Activated T-helper 1 cell treated with anti-CD3 and anti-CD28 coated beads, Interleukin-2, amount 50 U/mL, for 16 hours (primary cell): ENCODE measurements around the gene FAM53B.
A peak's percentile ranks its signal among the peaks of the same experiment; 100 is the strongest.

Source experiments
- DNase-seq, 2 donors: peaks; one replicate each; pipeline ENCODE4 v3.0.0-alpha.2; 2020; ENCODE audit warnings: low read depth in 1 of 2, low spot score in 1 of 2

The FAM53B gene

DNA sequence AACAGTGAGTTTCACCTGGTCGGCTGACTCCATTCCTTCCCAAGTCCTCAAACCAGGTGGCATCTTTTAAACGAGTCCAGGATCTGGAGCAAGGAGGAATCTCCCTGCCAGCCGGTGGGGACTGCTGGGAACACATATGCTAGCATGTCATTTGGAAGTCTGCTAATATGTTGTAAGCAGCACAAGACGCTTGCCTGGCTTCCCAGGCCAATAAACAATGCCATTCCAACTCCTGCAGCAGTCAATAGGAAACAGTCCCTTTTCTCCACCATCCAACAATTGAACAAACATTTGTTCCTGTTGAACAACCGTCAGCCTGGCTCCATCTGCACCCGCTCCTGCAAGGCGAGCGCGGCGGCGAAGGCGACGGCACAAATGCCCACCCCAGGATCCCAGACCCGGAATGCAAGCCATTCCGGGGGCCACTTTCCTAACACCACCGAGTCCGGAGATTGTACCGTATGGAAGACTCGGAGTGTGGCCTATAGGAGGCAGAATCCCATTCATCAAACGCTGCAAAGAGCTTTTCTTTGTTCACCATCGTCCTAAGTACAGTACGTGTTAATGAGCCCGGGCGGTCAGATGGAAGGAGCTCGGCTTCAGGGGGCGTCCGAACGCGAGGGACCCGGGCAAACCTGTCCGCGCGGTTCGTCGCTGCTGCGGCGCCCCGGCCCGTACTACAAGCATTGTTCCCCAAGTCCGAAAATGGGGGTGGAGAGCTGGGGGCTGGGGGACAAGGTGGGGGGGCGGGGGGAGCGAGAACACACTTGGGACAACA is 1.6 kb downstream of the FAM53B start:
- DNase-seq, result no peak

DNA sequence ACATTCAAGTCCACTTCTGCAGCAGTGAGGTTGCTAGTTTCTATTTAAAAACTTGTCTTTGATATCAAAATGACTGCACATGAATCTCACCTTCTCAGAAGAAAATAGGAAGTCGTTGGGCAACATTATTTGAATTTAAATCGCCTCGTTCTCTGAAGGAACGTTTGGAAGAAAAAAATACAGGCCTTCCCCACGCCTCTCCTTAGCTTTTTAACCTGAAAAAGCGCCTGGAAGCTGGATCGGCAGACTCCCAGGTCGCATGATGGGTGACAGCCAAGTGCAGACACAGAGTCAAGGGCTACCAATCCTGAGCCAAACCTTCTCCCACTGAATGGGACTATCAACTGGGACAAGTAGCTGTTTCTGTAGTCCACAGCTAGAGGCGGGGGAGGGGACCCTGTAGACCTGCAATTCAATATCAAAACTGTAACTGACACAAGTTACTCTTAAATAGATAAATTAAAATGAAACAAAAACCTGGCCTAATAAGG is 2.2 kb downstream of the FAM53B start:
- no peak for DNase-seq

DNA sequence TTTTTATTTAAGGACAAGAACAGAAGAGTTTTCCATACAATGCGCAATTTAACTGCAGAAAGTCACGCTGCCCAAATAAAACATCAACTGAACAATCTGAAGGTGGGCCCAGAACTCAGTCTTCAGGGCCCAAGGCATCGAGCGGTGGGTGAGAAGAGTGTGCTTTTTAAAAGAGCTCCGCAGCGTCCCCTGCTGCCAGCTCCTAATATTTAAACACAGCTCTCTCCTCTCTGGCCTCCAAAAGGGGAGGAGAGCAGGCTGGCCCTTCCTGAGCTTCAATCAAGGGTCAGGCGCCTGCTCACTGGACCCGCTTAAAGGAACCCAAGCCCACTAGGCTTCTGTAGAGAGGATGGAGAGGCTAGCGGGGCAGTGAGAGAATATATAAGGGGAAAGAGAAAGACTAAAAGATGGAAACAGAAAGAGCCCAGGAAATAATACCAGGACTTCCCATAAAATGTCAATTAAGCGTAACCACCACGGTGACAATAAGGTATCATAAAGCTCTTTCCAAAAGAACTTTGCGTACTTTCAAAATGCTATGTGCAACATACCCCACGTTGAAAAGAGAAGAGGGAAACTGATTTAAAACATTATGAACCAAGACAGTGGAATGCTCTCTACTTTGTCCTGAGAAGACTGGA is 2.8 kb downstream of the FAM53B start:
- peak; percentile 50 to 56 for DNase-seq

DNA sequence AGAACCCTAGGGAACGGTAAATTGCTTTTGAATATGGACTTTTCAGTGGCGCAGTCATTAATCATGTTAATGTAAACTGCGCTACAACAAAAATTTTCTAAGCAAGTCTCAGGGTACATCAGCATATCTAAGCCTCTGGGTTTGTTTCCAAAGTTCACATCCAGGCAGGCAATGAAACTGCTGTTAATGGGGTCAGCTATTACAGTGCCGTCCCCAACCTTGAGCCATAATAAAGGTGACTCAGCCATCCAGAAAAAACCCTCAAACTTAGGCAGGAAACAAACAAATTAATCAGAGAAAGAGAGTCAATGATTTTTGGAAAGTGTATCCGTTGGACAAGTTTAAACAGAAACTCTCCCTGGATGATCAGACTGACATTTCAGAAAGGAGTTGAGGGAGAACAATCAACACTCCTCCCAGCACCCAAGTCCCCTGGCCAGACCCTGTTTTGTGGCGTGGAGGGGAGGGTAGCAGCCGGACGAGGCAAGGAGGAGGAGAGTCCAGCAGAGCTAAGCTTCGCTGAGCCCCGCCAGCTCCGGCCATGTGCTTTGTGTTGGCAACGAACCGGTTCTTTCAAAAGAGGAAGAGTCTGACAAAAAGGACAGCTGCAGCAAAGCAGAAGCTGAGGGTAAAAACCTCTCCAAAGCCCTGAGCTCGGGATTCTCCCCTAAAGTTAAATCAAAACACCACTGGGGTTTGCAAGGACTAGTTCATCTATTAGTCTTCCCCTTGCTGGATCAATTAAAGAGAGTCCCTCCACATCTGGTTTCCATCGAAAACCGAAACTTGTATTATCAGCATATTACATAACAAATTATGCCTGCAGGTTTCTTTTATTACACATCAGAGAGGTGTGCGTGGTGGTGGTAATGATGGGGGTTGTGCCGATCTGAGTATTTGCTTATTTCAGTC is 3.6 kb downstream of the FAM53B start:
- no peak for DNase-seq

DNA sequence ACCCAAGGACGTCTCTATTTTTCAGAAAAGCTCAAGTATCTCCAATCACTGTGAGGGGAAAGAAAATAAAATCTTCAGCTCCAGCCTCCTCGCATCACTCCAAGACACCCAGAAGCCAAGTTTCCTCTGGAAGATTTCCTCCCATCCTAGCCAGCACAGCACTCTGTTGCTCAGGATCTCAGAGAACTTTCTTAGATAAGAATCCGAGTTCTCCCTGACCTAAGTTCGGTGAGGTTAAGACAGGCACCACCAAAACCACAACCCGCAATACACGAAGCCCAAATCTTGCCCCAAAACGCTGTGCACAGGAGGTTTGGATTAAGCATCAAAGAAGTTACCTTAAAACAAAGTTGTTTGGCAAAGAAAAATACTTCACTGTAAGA is 4.2 kb downstream of the FAM53B start:
- DNase-seq, result no peak

DNA sequence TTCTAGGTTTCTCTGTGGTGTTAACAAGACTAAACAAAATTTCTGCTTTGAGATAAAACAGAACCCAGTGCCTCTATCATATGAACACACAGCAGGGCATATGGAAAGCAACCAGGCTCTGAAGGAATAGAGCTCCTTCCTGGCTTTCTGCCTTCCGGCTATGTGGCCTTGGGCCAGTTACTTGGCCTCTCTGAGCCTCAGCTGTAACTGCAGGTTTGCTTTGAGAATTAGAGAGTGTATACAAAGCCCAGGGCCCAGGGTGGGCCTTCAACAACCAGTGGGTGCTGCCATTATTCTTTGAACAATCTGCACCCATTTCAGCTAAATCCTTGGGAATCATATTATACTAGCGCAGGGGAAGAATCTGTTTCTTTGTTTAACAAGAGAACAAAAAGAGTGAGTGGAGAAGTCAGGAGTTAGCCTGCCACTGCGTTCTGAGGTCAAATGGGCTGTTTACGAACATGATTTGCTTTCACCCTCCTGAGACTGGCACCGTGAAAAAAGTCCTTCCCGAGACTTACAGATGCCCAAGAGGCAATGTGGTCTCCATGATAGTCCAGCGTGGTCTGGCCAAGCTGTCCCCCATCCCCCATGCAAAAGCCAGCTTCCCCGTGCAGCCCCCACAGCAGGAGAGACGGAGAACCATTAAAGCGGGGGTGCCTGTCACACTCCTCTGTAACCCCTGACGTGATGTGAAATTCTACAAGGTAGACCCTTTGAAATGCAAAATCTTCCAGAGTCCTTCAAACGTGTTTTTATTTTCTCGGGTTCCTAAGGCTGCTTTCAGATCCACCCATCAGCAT is 4.9 kb downstream of the FAM53B start:
- DNase-seq, result no peak

DNA sequence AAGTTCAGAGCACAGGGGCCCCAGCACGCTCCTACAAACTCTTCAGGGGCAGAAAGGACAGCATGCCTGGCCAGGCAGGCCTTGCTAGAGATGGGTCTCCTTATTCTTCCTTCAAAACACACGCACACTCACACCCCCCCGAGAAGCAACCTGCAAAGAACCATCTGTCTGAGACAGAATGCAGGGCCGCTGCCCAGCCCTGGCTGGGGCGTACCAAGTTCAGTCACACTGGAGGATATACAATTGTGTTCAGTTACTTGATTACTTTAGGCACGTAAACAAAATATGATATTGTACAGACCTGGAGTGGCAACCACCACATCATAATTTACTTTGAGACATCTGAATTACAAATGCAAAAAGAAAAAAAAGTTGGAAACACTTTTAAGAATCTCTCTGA is 5.7 kb downstream of the FAM53B start:
- DNase-seq, result no peak

DNA sequence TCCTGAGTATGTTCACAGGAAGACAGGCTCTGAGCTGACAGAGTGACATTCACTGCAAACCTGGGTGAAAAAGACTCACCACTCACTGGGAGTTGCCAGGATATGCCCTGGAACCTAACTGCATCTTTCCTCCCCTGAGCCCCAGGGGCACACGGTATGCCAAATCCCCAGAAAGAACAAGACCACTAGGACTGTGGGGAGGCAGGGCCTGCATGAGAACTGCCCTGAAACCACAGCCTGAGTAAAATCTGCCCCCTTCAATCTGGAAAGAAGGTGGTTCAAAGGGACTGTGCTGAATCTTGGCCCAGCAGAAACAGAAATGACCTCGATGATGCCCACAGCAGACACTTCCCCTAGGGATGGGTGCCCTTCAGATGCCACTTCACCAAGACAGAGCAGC is 6.5 kb downstream of the FAM53B start:
- no peak for DNase-seq

DNA sequence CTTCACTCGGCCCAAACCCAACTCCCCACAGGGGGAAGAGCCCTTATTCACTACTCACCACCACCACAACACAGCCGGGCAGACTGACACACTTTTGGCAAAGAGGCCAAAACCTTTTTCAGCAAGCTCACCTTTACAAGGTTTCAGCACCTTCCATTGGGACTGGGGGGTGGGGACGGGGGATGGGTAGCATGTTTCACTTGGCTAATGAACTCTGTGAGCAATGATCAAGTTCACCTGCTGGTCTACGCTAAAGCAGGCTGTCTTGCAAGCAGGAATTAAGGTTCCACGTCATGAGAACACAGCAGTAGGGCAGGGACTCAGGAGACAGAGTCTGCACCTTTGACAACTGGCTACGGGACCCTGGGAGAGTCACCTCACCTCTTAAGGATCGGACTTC is 7.0 kb downstream of the FAM53B start:
- no peak for DNase-seq

DNA sequence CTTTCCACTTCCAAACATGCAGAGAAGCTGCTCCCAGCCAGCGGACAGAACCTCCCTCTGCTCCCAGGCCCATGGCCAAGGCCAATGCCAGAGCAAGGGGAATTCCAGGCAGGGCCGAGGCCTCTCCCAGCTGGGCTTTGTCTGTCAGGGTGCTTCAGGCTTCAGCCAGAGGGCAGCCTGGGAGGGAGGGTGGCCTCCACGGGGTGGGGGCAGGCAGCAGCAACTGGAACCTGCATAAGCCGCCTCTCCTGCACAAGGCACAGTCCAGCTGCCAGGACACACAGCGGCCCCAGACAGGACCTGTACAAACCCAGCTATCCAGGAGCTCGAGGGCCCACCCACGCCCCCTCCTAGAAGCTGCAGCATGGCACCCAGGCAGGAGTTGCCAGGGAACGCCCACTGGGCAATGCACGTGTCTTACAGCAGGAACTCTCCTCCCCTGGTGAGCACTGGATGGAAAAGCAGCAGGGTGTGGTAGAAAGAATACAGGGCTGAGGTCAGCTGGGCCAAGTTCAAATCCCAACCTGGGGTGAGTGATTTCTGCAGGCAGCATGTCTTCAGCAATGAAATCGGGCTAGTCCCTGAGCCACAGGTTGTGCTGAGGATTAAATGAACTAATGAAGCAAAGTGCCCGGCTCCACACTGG is 7.6 kb downstream of the FAM53B start:
- DNase-seq, result no peak

DNA sequence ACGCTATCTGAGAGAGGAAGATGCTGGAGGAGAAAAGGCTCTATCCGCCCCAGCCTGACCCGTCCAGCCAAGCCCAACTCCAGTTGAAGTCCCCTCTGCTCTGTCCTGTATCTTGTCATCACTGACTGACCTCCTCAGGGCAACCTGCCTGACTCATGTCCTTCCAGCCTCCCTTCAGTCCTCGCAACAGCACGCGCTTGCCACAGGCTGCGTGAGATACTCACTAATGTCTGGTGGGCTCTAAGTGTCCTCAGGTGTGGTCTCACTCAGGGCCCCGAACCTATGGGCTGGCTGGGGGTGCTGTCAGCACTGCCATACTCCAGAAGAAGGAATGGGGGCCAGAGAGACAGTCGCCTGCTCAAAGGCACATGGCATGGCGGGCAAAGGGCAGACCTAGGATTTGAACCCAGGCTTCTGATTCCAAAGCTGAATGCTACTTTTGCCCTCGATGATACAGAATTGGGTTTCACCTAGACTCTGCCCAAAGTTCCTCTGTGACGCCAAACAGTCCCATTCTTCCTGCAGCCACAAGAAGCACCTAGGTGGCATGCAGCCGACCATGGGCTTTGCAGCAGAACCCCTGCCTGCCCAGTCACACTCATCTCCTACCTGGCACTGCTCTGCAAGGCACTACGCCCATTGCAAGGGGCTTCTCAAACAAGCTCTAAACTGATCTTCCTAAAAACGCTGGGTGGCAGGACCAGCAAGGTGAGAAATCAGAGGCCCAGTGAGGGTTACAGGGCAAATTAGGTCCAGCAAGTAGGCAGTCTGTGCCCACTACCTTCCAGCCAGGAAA is 8.5 kb downstream of the FAM53B start:
- DNase-seq, result no peak

DNA sequence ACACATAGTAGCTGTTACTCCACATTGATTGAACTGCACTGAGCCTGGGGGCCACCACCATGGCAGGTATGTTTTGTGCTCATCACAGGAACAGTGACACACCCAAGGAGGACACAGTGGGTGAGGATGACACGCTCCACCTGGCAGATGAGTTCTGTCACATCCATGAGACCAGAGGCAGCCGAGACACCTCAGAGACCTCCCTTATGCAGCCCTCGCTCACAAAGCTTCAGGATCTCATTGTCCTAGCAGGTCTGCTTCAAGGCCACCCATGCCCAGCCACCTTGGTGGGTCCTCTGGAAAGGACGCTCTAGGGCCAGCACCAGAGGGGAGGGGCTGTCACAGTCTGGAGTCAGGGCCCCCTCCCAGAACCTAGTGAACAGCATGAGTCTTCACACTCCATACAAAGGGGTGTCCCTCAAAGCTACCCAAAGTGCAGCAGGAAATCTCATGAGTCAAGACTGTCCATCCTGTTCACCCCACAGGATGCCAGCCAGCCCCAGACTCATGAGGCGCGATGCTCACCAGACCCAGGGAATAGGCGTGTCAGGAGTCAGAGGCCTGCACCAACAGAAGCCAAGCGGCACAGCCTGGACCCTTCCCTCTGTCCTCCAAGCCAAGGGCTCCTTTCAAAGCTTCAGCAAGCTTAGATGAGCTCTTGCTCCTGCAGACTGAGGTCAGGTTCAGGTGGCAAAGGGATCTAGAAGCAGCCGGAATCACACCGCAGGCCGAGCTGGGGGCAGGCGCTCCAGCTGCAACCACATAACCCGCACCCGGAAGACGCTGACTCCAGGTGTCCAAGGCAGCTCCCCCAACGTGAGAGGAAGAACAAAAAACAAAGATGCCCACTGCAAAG is 9.6 kb downstream of the FAM53B start:
- DNase-seq, result no peak

DNA sequence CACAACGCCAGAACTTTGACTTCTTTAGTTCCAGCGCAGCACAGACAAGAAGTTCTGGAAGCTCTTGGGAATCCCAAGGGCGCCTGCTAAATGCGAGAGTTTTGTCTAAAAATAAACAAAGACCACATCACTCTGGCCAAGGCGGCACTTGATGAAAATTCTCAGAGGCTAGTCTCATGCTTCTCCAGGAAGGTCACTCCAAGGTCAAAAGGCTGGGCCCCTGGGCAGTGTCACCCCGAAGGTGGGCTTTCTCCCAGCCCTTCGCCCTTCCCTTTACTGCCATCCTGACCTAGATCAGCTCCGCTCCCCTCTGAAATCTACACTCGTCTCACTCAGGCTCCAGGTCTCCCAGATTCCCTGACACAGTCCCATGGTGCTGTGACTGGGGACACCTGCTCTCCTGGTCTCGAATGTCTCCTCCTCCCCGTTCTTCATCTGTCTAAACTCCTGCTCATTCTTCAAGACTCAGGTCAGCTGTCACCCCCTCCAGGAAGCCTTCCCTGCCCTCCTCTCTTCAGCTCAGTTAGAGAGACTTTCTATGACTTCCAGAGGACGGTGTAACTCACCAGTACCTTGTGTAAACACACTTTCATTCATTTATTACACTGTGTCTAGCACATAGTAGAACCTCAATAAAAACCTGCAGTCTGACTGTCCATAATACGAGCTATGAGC is 10.5 kb downstream of the FAM53B start:
- no peak for DNase-seq

DNA sequence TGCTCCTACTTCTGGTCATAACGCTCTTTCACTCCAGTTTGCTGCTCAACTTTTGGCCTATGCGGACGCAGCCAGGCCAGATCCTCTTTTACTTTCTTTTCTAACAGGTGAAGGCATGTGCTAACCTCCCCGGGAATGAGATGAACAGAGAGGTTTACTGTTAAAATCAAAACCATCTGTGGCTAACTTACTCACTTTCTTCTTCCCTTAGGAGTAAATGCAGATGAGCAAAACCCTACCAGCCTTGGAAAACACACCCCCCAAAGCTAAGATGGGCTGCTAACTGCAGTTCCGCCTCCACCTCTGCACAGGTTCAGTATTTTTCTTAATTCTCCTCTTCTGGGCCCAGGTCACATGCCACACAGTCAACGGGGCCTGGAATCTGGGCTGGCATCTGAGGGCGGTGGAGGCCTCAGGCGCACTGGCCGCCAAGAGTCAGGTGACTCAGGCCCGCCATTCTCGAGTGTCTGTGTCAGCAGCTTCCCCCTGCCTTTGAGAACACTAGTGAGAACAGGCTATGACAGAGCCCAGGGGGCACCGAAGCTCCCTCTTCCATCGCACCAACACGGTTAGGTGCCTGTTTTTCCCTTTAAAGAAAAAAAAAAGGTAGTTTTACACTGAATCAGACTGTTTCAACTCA is 11.1 kb downstream of the FAM53B start:
- DNase-seq, result peak in 1 of 2 donors; percentile 59

DNA sequence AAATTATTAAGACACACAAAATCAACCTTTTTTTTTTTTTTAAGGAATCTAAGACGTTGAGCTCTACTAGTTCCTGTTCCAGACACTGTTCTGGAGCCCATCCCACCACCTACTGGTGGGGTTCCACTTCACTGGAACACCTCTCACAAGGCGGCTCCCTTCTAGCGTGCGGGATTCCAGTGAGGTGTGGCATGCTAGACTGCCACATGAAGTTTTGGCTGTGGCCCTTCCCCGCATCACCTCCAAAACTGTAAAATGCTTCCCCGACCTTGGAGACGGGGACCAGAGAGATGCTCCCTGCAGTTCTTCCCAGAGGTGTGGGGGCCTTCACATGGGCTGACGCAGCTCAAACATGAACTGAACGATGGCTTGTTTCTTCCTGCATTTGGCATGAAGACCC is 12.6 kb downstream of the FAM53B start:
- no peak for DNase-seq

DNA sequence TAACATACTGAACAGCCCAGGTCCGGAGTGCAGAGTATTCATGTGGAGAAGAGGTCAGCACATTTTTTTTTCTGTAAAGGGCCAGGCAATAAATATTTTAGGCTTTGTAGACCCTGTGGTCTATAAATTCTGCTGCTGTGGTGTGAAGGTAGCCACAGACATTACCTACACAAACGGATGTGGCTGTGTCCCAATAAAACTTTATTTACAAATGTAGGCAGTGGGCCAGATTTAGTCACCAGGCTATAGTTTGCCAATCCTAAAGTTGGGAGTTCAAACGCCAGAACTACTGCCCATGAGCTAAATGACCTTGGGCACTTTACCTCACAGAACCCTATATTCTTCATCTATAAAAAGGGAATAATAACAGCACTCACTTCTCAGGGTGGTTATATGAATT is 13.4 kb downstream of the FAM53B start:
- no peak for DNase-seq

DNA sequence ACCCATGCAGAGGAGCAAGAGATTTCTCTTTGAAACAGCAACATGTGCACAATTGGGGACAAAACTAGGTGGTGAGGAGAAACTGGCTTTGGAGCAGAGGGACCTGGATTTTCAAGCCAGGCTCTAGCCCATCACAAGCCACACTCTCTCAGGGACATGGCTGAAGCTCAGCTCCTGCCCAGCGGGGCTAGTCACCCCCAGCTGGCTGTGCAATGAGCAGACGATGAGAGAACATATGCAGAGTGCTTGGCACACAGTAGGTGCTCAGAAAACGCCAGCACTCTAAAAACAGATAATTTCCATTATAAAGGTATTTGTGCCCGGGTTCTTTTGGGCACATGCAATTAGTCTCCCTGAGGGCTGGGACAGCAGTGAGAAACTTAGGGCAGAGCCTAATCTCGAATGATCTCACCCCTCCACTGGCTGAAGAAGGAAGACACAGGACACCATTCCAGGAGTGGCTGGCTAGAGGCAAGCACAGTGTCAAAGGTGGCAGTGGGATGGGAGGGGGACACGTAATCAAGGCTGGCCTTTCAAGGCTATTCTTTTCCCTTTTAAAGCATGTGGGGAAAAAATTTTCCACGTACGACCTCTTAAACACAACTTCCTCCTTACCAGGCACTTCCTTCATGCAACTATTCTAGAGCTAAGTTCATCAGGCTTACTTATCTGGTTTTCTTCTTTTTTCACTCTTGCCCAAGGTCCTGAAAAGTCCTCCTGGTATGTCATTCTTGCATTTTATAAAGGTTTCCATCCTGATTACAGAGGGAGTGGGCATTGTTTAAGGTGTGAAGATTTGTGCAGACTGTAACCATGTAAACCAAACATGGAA is 15.1 kb downstream of the FAM53B start:
- DNase-seq, result no peak
